Thyroid gland (tissue), 4 donors: ENCODE measurements around the gene SLC23A2. TPM values are rescaled to one million over a fixed set of nuclear protein-coding genes. Genes with fewer than 3 reads are reported as not detected.

Experiments
- DNase-seq, 2 donors: peaks; one replicate each; pipeline ENCODE4 v3.0.0-alpha.2; 2019
- H3K27ac ChIP-seq, 3 donors: fragments of 200-600 bp; sonication (generic); 1 replicate in 2 of 3; 2 replicates in 1 of 3; pipeline ENCODE4 v1.5.1; 2016 to 2019; ENCODE audit warnings: mild to moderate bottlenecking in 1 of 3, moderate library complexity in 1 of 3
- H3K27me3 ChIP-seq: fragments of 200-600 bp; sonication (generic); one replicate; pipeline ENCODE4 v1.5.1; 2019
- H3K36me3 ChIP-seq, 2 donors: fragments of 200-600 bp; sonication (generic); one replicate each; pipeline ENCODE4 v1.5.1; 2016 to 2019
- H3K4me1 ChIP-seq, 2 donors: fragments of 200-600 bp; sonication (generic); one replicate each; pipeline ENCODE4 v1.5.1; 2017 to 2019
- H3K4me3 ChIP-seq, 3 donors: fragments of 200-600 bp; sonication (generic); replicated peaks in 1 of 3; 1 replicate in 2 of 3; 2 replicates in 1 of 3; pipeline ENCODE4 v1.5.1; 2016; ENCODE audit warnings: mild to moderate bottlenecking in 1 of 3
- H3K9me3 ChIP-seq: fragments of 200-600 bp; sonication (generic); one replicate; pipeline ENCODE4 v1.5.1; 2017
- POLR2A ChIP-seq, 2 donors: fragments of 450-650 bp; IDR thresholded peaks; one replicate each; pipeline ENCODE4 v1.6.1; 2017; ENCODE audit warnings: antibody characterized with exemption in 2 of 2, mild to moderate bottlenecking in 2 of 2, moderate library complexity in 1 of 2
- WGBS, 2 donors: methylation state at CpG; one replicate each; pipeline ENCODE4 v1.1.5; 2017; 5-methylcytosine and 5-hydroxymethylcytosine counted together
- intact Hi-C: fragments of 100-400 bp; cut with DNase I; formaldehyde crosslinking; loops from one replicate; pipeline ENCODE4 v1.15.1; 2023
- total RNA-seq, 4 donors: library from RNA; depleted of rRNA; stranded (reverse); fragments of >200 nt; gene quantifications; one replicate each; pipeline ENCODE4 v1.2.3, GENCODE V29; 2016
- TF ChIP-seq, protein P1 (sequence below), 6 experiments: fragments of 200-600 bp in 3 of 6; fragments of 450-650 bp in 3 of 6; sonication (generic) in 3 of 6; IDR thresholded peaks; one replicate each; pipeline ENCODE4 v1.5.1; 2016 to 2019; ENCODE audit warnings: antibody characterized with exemption in 6 of 6, mild to moderate bottlenecking in 2 of 6, inconsistent platforms in 1 of 6, moderate library complexity in 1 of 6

The SLC23A2 gene
- total RNA-seq, 4 donors from 2014 or later = 36.3 to 67.1 (median 53.7) TPM

GRCh38 chr20:4844751-4845465, 156.4 kb downstream of the SLC23A2 start:
- intact Hi-C loops = no loop called here
- no peaks in the 10 kb centered on the region for H3K4me1 ChIP-seq
- no peak overlapping the region for H3K27ac ChIP-seq
- no peak overlapping the region for H3K4me3 ChIP-seq
- DNase-seq = no peak
- 85 to 90% methylated on average over 9 of the region's 9 CpGs for WGBS, 2 donors
- no peaks in the 10 kb centered on the region for H3K27me3 ChIP-seq
- H3K36me3 ChIP-seq = no peaks in the 10 kb centered on the region
- TF ChIP-seq, protein P1, sequence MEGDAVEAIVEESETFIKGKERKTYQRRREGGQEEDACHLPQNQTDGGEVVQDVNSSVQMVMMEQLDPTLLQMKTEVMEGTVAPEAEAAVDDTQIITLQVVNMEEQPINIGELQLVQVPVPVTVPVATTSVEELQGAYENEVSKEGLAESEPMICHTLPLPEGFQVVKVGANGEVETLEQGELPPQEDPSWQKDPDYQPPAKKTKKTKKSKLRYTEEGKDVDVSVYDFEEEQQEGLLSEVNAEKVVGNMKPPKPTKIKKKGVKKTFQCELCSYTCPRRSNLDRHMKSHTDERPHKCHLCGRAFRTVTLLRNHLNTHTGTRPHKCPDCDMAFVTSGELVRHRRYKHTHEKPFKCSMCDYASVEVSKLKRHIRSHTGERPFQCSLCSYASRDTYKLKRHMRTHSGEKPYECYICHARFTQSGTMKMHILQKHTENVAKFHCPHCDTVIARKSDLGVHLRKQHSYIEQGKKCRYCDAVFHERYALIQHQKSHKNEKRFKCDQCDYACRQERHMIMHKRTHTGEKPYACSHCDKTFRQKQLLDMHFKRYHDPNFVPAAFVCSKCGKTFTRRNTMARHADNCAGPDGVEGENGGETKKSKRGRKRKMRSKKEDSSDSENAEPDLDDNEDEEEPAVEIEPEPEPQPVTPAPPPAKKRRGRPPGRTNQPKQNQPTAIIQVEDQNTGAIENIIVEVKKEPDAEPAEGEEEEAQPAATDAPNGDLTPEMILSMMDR (IDR thresholded peaks at IDR 0.05) = no peak
- no peak for TF ChIP-seq POLR2A (IDR thresholded peaks at IDR 0.05)
- no peaks in the 10 kb centered on the region for H3K9me3 ChIP-seq

- no peak overlapping the region for H3K27ac ChIP-seq
- H3K27me3 ChIP-seq = no peaks in the 10 kb centered on the region
- intact Hi-C loops = no loop called here
- H3K9me3 ChIP-seq = no peaks in the 10 kb centered on the region
- no peak for TF ChIP-seq POLR2A (IDR thresholded peaks at IDR 0.05)
- TF ChIP-seq, protein P1 (IDR thresholded peaks at IDR 0.05) = no peak
- DNase-seq = no peak
- no peak overlapping the region for H3K4me3 ChIP-seq
- H3K36me3 ChIP-seq = no peaks in the 10 kb centered on the region
- 68 to 78% methylated on average over 4 of the region's 4 CpGs for WGBS, 2 donors
- H3K4me1 ChIP-seq = no peaks in the 10 kb centered on the region
Measured at GRCh38 chr20:4844325-4844724, 157.0 kb downstream of the SLC23A2 start.

- no peak for DNase-seq
- Histone ChIP-seq H3K27me3 (no peaks in the 10 kb centered on the region), H3K36me3 (no peaks in the 10 kb centered on the region), H3K9me3 (no peaks in the 10 kb centered on the region), H3K4me3 (no peak overlapping the region), H3K4me1 (no peaks in the 10 kb centered on the region), H3K27ac (no peak overlapping the region)
- no peak for TF ChIP-seq POLR2A (IDR thresholded peaks at IDR 0.05)
- TF ChIP-seq, protein P1 (IDR thresholded peaks at IDR 0.05) = no peak
- intact Hi-C loops = no loop called here
- 83 to 100% methylated on average over 1 of the region's 1 CpG for WGBS, 2 donors
Measured at GRCh38 chr20:4840801-4841200, 160.5 kb downstream of the SLC23A2 start.

GRCh38 chr20:4838526-4838925, 162.8 kb downstream of the SLC23A2 start:
- no peaks in the 10 kb centered on the region for H3K36me3 ChIP-seq
- no peaks in the 10 kb centered on the region for H3K27me3 ChIP-seq
- H3K9me3 ChIP-seq = no peaks in the 10 kb centered on the region
- 69 to 80% methylated on average over 8 of the region's 8 CpGs for WGBS, 2 donors
- no peaks in the 10 kb centered on the region for H3K4me1 ChIP-seq
- no peak overlapping the region for H3K4me3 ChIP-seq
- intact Hi-C loops = no loop called here
- H3K27ac ChIP-seq = no peak overlapping the region
- no peak for DNase-seq
- TF ChIP-seq, protein P1 (IDR thresholded peaks at IDR 0.05) = no peak
- no peak for TF ChIP-seq POLR2A (IDR thresholded peaks at IDR 0.05)

GRCh38 chr20:4837760-4838159, 163.6 kb downstream of the SLC23A2 start:
- intact Hi-C loops = no loop called here

More at GRCh38 chr20:4837760-4838159, 163.6 kb downstream of the SLC23A2 start:
- 77 to 87% methylated on average over 2 of the region's 2 CpGs for WGBS, 2 donors
- H3K4me1 ChIP-seq = no peaks in the 10 kb centered on the region
- no peaks in the 10 kb centered on the region for H3K27me3 ChIP-seq
- H3K36me3 ChIP-seq = no peaks in the 10 kb centered on the region
- H3K27ac ChIP-seq = no peak overlapping the region
- DNase-seq = no peak
- no peak overlapping the region for H3K4me3 ChIP-seq
- no peak for TF ChIP-seq POLR2A (IDR thresholded peaks at IDR 0.05)
- TF ChIP-seq, protein P1 (IDR thresholded peaks at IDR 0.05) = no peak
- H3K9me3 ChIP-seq = no peaks in the 10 kb centered on the region
